Hepatocyte (in vitro differentiated cells): ENCODE measurements around the gene ZDHHC14. TPM values are rescaled to one million over a fixed set of nuclear protein-coding genes. Genes with fewer than 3 reads are reported as not detected.

Source experiments
- DNase-seq: peaks from one replicate; pipeline ENCODE4 v3.0.0-alpha.2; 2016; ENCODE audit warnings: low spot score
- H2AFZ ChIP-seq: fragments of 200-600 bp; sonication (generic); 2 replicates; pipeline ENCODE4 v1.6.0; 2016; ENCODE audit warnings: antibody characterized with exemption, mild to moderate bottlenecking
- H3K27ac ChIP-seq: fragments of 200-600 bp; sonication (generic); 2 replicates; pipeline ENCODE4 v1.5.1; 2016; ENCODE audit warnings: mild to moderate bottlenecking
- H3K27me3 ChIP-seq: fragments of 200-600 bp; sonication (generic); 2 replicates; pipeline ENCODE4 v1.6.1; 2016
- H3K36me3 ChIP-seq: fragments of 200-600 bp; sonication (generic); replicated peaks from 2 replicates; pipeline ENCODE4 v1.5.1; 2016; ENCODE audit warnings: low read depth; ENCODE audit not compliant: insufficient read depth
- H3K4me1 ChIP-seq: fragments of 200-600 bp; sonication (generic); 2 replicates; pipeline ENCODE4 v1.5.1; 2016; ENCODE audit warnings: mild to moderate bottlenecking, moderate library complexity; ENCODE audit not compliant: insufficient read depth
- H3K4me2 ChIP-seq: fragments of 200-600 bp; sonication (generic); 2 replicates; pipeline ENCODE4 v1.6.0; 2016
- H3K4me3 ChIP-seq: fragments of 200-600 bp; sonication (generic); 2 replicates; pipeline ENCODE4 v1.5.1; 2016; ENCODE audit warnings: mild to moderate bottlenecking
- H3K79me2 ChIP-seq: fragments of 200-600 bp; sonication (generic); 2 replicates; pipeline ENCODE4 v1.6.0; 2017; ENCODE audit warnings: mild to moderate bottlenecking
- H3K9me2 ChIP-seq: fragments of 200-600 bp; sonication (generic); replicated peaks from 2 replicates; pipeline ENCODE4 v1.6.0; 2017; ENCODE audit warnings: mild to moderate bottlenecking; ENCODE audit not compliant: insufficient read depth
- H3K9me3 ChIP-seq: fragments of 200-600 bp; sonication (generic); 2 replicates; pipeline ENCODE4 v1.5.1; 2016; ENCODE audit warnings: low read depth, mild to moderate bottlenecking
- H4K20me1 ChIP-seq: fragments of 200-600 bp; sonication (generic); 2 replicates; pipeline ENCODE4 v1.6.0; 2016; ENCODE audit warnings: mild to moderate bottlenecking; ENCODE audit not compliant: insufficient read depth, poor library complexity, severe bottlenecking
- CTCF ChIP-seq: fragments of 200-600 bp; sonication (generic); IDR thresholded peaks from 2 replicates; pipeline ENCODE4 v1.5.1; 2016; ENCODE audit warnings: antibody characterized with exemption, mild to moderate bottlenecking; ENCODE audit not compliant: poor library complexity
- EZH2 ChIP-seq: fragments of 200-600 bp; sonication (generic); IDR thresholded peaks from 2 replicates; pipeline ENCODE4 v1.6.1; 2016; ENCODE audit warnings: antibody characterized with exemption, mild to moderate bottlenecking, borderline replicate concordance
- EZH2phosphoT487 ChIP-seq: fragments of 200-600 bp; sonication (generic); IDR thresholded peaks from one replicate; pipeline ENCODE4 v1.6.1; 2018; ENCODE audit warnings: antibody characterized with exemption, mild to moderate bottlenecking, low read depth, moderate library complexity; ENCODE audit not compliant: unreplicated experiment, severe bottlenecking
- WGBS: methylation state at CpG from one replicate; pipeline ENCODE4 v1.1.6; 2016; ENCODE audit warnings: low lambda C conversion rate; ENCODE audit errors: missing lambda C conversion rate; 5-methylcytosine and 5-hydroxymethylcytosine counted together
- polyA plus RNA-seq: library from polyadenylated mRNA; unstranded; fragments of >200 nt; fragmentation: Nextera tagmentation; extraction: Ambion mirVana; gene quantifications from 2 replicates; pipeline ENCODE4 v1.2.1, GENCODE V29; 2016
- total RNA-seq: library from RNA; depleted of rRNA; stranded (reverse); fragments of >200 nt; gene quantifications from 2 replicates; pipeline ENCODE4 v1.2.3, GENCODE V29; 2014

The ZDHHC14 gene
- total and polyA plus RNA-seq, 2 experiments from 2014 or later: 11.8 to 25.2 TPM

GRCh38 chr6:157676241-157676640 is 295.3 kb downstream of the ZDHHC14 start:
- H3K27me3 ChIP-seq: no peaks in the 10 kb centered on the region
- no peak for TF ChIP-seq EZH2phosphoT487
- TF ChIP-seq EZH2: no peak
- no peak for TF ChIP-seq CTCF
- no peak overlapping the region for H3K27ac ChIP-seq
- no peaks in the 10 kb centered on the region for H3K9me3 ChIP-seq
- no peak overlapping the region for H2AFZ ChIP-seq
- no peak overlapping the region for H3K4me3 ChIP-seq
- no peaks in the 10 kb centered on the region for H3K79me2 ChIP-seq
- H3K36me3 ChIP-seq: no peaks in the 10 kb centered on the region
- H3K4me2 ChIP-seq: no peak overlapping the region
- no peak for DNase-seq
- WGBS: 91% methylated on average over 7 of the region's 7 CpGs
- H4K20me1 ChIP-seq: no peaks in the 10 kb centered on the region
- no peaks in the 10 kb centered on the region for H3K4me1 ChIP-seq
- no peaks in the 10 kb centered on the region for H3K9me2 ChIP-seq

- Histone ChIP-seq H3K4me2 (no peak overlapping the region), H3K9me3 (no peaks in the 10 kb centered on the region), H3K79me2 (no peaks in the 10 kb centered on the region), H3K4me1 (no peaks in the 10 kb centered on the region), H2AFZ (no peak overlapping the region), H3K27ac (no peak overlapping the region), H3K9me2 (no peaks in the 10 kb centered on the region), H4K20me1 (no peaks in the 10 kb centered on the region), H3K4me3 (no peak overlapping the region), H3K27me3 (no peaks in the 10 kb centered on the region), H3K36me3 (no peaks in the 10 kb centered on the region)
- 53% methylated on average over 4 of the region's 4 CpGs for WGBS
- TF ChIP-seq EZH2: no peak
- TF ChIP-seq EZH2phosphoT487: no peak
- TF ChIP-seq CTCF: no peak
- DNase-seq: no peak
Observed at GRCh38 chr6:157677235-157677634, 296.2 kb downstream of the ZDHHC14 start.

GRCh38 chr6:157679605-157680580 is 298.9 kb downstream of the ZDHHC14 start:
- Histone ChIP-seq H2AFZ (no peak overlapping the region), H3K27me3 (no peaks in the 10 kb centered on the region), H3K27ac (no peak overlapping the region), H3K79me2 (no peaks in the 10 kb centered on the region), H3K9me3 (no peaks in the 10 kb centered on the region), H3K4me3 (no peak overlapping the region), H3K4me2 (no peak overlapping the region), H3K4me1 (no peaks in the 10 kb centered on the region), H4K20me1 (no peaks in the 10 kb centered on the region), H3K9me2 (no peaks in the 10 kb centered on the region), H3K36me3 (no peaks in the 10 kb centered on the region)
- 91% methylated on average over 8 of the region's 8 CpGs for WGBS
- no peak for DNase-seq
- TF ChIP-seq CTCF: no peak
- no peak for TF ChIP-seq EZH2
- TF ChIP-seq EZH2phosphoT487: no peak
